ENCODE measurements around the gene RAD1. TPM values are rescaled to one million over a fixed set of nuclear protein-coding genes. Genes with fewer than 3 reads are reported as not detected.

Gene RAD1
- total RNA-seq, 3 donors from 2014 or later (not counting 1 experiment from before 2014, with no cell fraction given): 24.3 to 30.9 (median 29.7) TPM

DNA sequence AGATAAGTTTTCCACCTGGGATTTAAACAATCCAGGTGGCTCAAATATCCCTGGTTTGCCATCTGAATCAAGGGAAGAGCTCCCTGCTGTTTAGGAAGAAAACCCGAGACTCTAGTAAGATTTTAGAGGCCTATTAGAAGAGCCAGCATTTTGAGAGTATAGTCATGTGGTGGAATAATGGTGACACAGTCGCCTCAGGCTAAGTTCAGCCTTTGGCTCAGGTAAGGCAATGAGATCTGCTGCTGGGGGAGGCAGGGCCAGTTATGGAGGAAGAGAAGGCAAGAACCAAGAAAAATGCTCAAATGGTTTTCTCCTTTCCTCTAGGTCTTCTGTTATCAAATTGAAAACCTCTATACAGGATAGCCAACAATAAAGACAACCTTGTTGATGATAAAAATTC lies 16.2 kb downstream of the RAD1 start:
- ATAC-seq: no peak
- intact Hi-C loops (cut with micrococcal nuclease): no loop called here
- H3K27me3 ChIP-seq (ENCODE audit: control insufficient read depth, insufficient read depth, low read length): no peaks in the 10 kb centered on the region
- no peaks in the 10 kb centered on the region for H3K4me1 ChIP-seq (ENCODE audit: control insufficient read depth, insufficient read depth, low read length)
- H3K4me3 Mint-ChIP-seq: no peak overlapping the region
- WGBS (ENCODE audit: insufficient coverage): 98% methylated on average over 2 of the region's 2 CpGs
- H3K4me3 ChIP-seq (ENCODE audit: low read length): no peak overlapping the region
- H3K36me3 ChIP-seq (ENCODE audit: control insufficient read depth, insufficient read depth, low read length): no peaks in the 10 kb centered on the region
- DNase-seq: no peak
- no peaks in the 10 kb centered on the region for H3K4me1 Mint-ChIP-seq
- H3K36me3 Mint-ChIP-seq: no peaks in the 10 kb centered on the region
- H3K27me3 Mint-ChIP-seq (ENCODE audit: low read depth in 2 of 2): no peaks in the 10 kb centered on the region
- TF ChIP-seq, protein P1, sequence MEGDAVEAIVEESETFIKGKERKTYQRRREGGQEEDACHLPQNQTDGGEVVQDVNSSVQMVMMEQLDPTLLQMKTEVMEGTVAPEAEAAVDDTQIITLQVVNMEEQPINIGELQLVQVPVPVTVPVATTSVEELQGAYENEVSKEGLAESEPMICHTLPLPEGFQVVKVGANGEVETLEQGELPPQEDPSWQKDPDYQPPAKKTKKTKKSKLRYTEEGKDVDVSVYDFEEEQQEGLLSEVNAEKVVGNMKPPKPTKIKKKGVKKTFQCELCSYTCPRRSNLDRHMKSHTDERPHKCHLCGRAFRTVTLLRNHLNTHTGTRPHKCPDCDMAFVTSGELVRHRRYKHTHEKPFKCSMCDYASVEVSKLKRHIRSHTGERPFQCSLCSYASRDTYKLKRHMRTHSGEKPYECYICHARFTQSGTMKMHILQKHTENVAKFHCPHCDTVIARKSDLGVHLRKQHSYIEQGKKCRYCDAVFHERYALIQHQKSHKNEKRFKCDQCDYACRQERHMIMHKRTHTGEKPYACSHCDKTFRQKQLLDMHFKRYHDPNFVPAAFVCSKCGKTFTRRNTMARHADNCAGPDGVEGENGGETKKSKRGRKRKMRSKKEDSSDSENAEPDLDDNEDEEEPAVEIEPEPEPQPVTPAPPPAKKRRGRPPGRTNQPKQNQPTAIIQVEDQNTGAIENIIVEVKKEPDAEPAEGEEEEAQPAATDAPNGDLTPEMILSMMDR (IDR thresholded peaks at IDR 0.05): no peak
- no peak overlapping the region for H3K27ac Mint-ChIP-seq
- H3K9me3 Mint-ChIP-seq: no peaks in the 10 kb centered on the region
- H3K27ac ChIP-seq (ENCODE audit: low read length): no peak overlapping the region
- H3K9me3 ChIP-seq (ENCODE audit: control insufficient read depth, insufficient read depth, low read length): no peaks in the 10 kb centered on the region

DNA sequence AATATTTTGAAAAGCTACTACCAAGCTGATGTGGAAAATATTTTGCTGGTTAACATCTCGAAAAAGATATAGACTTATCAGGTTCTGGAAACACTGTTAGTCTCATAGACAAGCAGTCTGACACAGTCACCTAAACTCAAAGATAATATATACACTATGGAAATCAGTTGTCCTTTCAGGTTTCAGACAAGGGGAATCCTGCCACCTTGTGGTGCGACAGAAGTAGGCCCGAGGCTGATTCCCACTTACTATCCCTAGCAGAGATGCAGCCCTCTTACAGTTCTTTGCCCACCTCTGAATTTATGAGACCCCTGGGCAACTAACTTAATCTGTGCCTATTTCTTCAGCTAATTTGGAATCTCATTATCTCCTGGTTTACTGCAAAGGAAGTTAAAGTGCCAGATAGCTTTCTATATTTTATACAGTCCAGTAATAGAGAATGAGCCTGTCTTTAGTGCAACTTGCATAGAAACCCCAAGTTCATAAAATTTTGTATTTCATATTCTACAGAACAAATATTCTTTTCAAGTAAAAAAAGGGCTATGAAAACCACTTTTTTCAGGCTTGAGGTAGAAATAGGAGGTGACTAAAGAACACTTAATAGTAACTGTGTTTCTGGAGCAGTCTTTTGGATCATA lies 16.9 kb downstream of the RAD1 start:
- no peaks in the 10 kb centered on the region for H3K9me3 ChIP-seq (ENCODE audit: control insufficient read depth, insufficient read depth, low read length)
- no peak overlapping the region for H3K27ac ChIP-seq (ENCODE audit: low read length)
- 2% methylated on average over 2 of the region's 3 CpGs for WGBS (ENCODE audit: insufficient coverage)
- H3K27me3 ChIP-seq (ENCODE audit: control insufficient read depth, insufficient read depth, low read length): no peaks in the 10 kb centered on the region
- H3K9me3 Mint-ChIP-seq: no peaks in the 10 kb centered on the region
- no peak overlapping the region for H3K27ac Mint-ChIP-seq
- DNase-seq (peak; percentile 45 to 80), ATAC-seq (peak; percentile 70 to 86 (median 80))
- no peaks in the 10 kb centered on the region for H3K4me1 Mint-ChIP-seq
- no peaks in the 10 kb centered on the region for H3K4me1 ChIP-seq (ENCODE audit: control insufficient read depth, insufficient read depth, low read length)
- no peak overlapping the region for H3K4me3 Mint-ChIP-seq
- TF ChIP-seq, protein P1 (IDR thresholded peaks at IDR 0.05): peak; percentile 80
- no peaks in the 10 kb centered on the region for H3K27me3 Mint-ChIP-seq (ENCODE audit: low read depth in 2 of 2)
- H3K36me3 ChIP-seq (ENCODE audit: control insufficient read depth, insufficient read depth, low read length): no peaks in the 10 kb centered on the region
- H3K36me3 Mint-ChIP-seq: no peaks in the 10 kb centered on the region
- no peak overlapping the region for H3K4me3 ChIP-seq (ENCODE audit: low read length)
- intact Hi-C loops (cut with micrococcal nuclease): loop anchor here (1.0 kb wide), 3 partner anchors 375 to 424 kb away; no protein-coding TSS in a partner anchor

DNA sequence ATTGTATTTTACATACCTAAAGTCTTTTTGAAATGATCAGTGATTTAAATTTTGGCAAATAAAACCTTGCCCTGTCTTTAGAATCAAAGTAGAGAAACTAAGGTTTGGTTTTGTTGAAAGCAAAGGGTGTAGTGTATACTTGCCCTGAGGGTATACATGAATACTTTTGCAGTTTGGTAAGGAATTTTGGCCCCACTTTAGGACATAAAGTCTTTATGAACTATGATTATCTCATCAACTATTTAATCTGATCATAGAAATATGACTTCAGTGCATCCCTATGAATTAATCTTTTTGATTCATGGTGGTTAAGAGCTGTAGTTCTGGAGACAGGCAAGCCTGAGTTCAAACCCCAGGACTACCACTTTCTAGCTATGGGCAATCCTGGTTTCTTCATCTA lies 17.7 kb downstream of the RAD1 start:
- DNase-seq: no peak
- no peak overlapping the region for H3K27ac Mint-ChIP-seq
- H3K4me1 Mint-ChIP-seq: no peaks in the 10 kb centered on the region
- H3K27ac ChIP-seq (ENCODE audit: low read length): no peak overlapping the region
- no peaks in the 10 kb centered on the region for H3K9me3 ChIP-seq (ENCODE audit: control insufficient read depth, insufficient read depth, low read length)
- no peaks in the 10 kb centered on the region for H3K36me3 ChIP-seq (ENCODE audit: control insufficient read depth, insufficient read depth, low read length)
- no peak for ATAC-seq
- H3K4me1 ChIP-seq (ENCODE audit: control insufficient read depth, insufficient read depth, low read length): no peaks in the 10 kb centered on the region
- no peaks in the 10 kb centered on the region for H3K27me3 Mint-ChIP-seq (ENCODE audit: low read depth in 2 of 2)
- H3K9me3 Mint-ChIP-seq: no peaks in the 10 kb centered on the region
- H3K27me3 ChIP-seq (ENCODE audit: control insufficient read depth, insufficient read depth, low read length): no peaks in the 10 kb centered on the region
- H3K36me3 Mint-ChIP-seq: no peaks in the 10 kb centered on the region
- TF ChIP-seq, protein P1 (IDR thresholded peaks at IDR 0.05): no peak
- intact Hi-C loops (cut with micrococcal nuclease): loop anchor here (1.0 kb wide), 3 partner anchors 374 to 423 kb away; no protein-coding TSS in a partner anchor
- no peak overlapping the region for H3K4me3 Mint-ChIP-seq
- H3K4me3 ChIP-seq (ENCODE audit: low read length): no peak overlapping the region
